ENCODE results near the gene CDHR5.

The CDHR5 gene

GRCh38 chr11:615504-616319, 9.0 kb downstream of the CDHR5 start, which contains the start of gene IRF7:
IRF7 (minus strand) TSS chr11:615950; CDS start chr11:615364, 586 bp downstream.
- Histone ChIP-seq H3K36me3 (peaks cover 29 to 47% (median 30%) of the 10 kb centered on the region in 3 donors), H3K27me3 (no peaks in the 10 kb centered on the region), H3K27ac (peak within 1 kb of the TSS; percentile 86 to 90), H3K9me3 (no peaks in the 10 kb centered on the region), H3K4me3 (peak within 1 kb of the TSS; percentile 77 to 89), H3K4me1 (peaks cover 0 to 28% (median 19%) of the 10 kb centered on the region in 4 donors)
- peak; percentile 98 for DNase-seq
- no peak for TF ChIP-seq CTCF (IDR thresholded peaks at IDR 0.05)
- intact Hi-C loops (cut with DNase I; ENCODE audit: low total_unique reads): no loop called here

DNA sequence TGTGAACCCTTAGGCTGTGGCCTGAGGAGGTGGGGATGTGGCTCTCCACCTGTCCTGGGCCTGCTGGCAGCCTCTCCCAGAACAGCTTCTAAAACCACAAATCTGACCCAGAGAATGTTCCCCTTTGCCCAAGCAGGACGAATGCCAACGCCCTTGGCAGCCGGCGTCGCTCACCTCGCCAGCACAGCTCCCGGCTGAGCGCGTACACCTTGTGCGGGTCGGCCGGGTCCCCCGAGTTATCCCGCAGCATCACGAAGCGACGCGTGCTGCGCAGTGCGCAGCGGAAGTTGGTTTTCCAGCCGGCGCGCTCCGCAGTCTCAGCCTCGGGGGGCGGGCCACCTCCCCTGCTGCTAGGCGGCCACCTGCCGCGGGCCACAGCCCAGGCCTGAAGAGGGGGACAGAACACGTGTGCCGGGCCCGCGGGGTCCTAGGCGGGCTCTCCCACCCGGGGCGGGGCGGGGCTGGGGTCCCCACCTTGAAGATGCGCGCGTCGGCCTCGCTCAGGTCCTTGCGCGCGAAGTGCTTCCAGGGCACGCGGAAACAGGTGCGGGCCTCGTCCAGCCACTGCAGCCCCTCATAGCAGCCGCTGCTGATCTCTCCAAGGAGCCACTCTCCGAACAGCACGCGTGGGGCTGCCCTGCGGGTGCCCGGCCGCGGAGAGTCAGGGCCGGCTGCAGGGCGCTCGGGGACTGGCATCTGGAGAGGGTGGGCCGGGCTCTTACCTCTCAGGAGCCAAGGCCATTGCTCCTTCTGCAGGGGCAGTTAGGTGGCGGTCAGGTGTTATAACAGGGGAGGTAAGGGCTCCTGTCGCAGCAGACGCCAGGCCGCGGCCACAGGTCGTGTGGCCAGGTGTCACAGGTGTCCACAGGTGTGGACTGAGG, 9.9 kb downstream of the CDHR5 start:
- H3K4me1 ChIP-seq: peaks cover 0 to 28% (median 19%) of the 10 kb centered on the region in 4 donors
- no peak for TF ChIP-seq CTCF (IDR thresholded peaks at IDR 0.05)
- peak overlapping the region; percentile 86 to 90 for H3K27ac ChIP-seq
- no peaks in the 10 kb centered on the region for H3K27me3 ChIP-seq
- peak in 1 of 2 donors; percentile 68 for DNase-seq
- H3K9me3 ChIP-seq: no peaks in the 10 kb centered on the region
- intact Hi-C loops (cut with DNase I; ENCODE audit: low total_unique reads): loop anchor here (5.0 kb wide), 1 partner anchor 38 kb away; the partner anchor contains the start of gene PHRF1
- peak overlapping the region; percentile 77 to 89 for H3K4me3 ChIP-seq
- H3K36me3 ChIP-seq: peaks cover 36 to 56% (median 39%) of the 10 kb centered on the region in 3 donors

GRCh38 chr11:614021-614622, 10.6 kb downstream of the CDHR5 start:
- Histone ChIP-seq H3K9me3 (no peaks in the 10 kb centered on the region), H3K4me1 (peaks cover 0 to 28% (median 19%) of the 10 kb centered on the region in 4 donors), H3K36me3 (peaks cover 43 to 63% (median 46%) of the 10 kb centered on the region in 3 donors), H3K27ac (peak overlapping the region; percentile 86 to 90), H3K4me3 (peak overlapping the region in 1 of 2 donors; percentile 89), H3K27me3 (no peaks in the 10 kb centered on the region)
- no peak for TF ChIP-seq CTCF (IDR thresholded peaks at IDR 0.05)
- DNase-seq: peak in 1 of 2 donors; percentile 61
- intact Hi-C loops (cut with DNase I; ENCODE audit: low total_unique reads): loop anchor here (5.0 kb wide), 1 partner anchor 37 kb away; the partner anchor contains the start of gene PHRF1

GRCh38 chr11:613369-613968, 11.3 kb downstream of the CDHR5 start:
- no peak for TF ChIP-seq CTCF (IDR thresholded peaks at IDR 0.05)
- Histone ChIP-seq H3K36me3 (peaks cover 50 to 66% (median 53%) of the 10 kb centered on the region in 3 donors), H3K4me1 (peaks cover 0 to 28% (median 19%) of the 10 kb centered on the region in 4 donors), H3K27ac (peak overlapping the region; percentile 86 to 90), H3K9me3 (no peaks in the 10 kb centered on the region), H3K27me3 (no peaks in the 10 kb centered on the region), H3K4me3 (no peak overlapping the region)
- peak; percentile 72 to 83 for DNase-seq
- intact Hi-C loops (cut with DNase I; ENCODE audit: low total_unique reads): loop anchor here (5.0 kb wide), 1 partner anchor 36 kb away; the partner anchor contains the start of gene PHRF1

DNA sequence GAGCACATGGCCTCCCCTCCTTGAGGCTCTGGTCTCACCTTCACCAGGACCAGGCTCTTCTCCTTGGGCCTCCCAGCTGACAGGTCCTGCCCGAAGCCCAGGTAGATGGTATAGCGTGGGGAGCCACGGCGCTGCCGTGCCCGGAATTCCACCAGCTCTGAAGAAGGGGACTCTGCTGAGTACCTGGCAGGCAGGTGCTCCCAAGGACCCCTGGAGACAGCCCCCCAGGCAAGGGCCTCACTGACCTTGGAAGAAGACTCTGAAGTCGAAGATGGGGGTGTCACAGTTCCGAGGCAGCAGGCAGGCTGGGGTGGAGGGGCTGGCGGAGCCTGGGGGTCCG, 11.8 kb downstream of the CDHR5 start:
- TF ChIP-seq CTCF (IDR thresholded peaks at IDR 0.05): no peak
- Histone ChIP-seq H3K9me3 (no peaks in the 10 kb centered on the region), H3K27ac (no peak overlapping the region), H3K4me3 (no peak overlapping the region), H3K4me1 (peaks cover 0 to 28% (median 19%) of the 10 kb centered on the region in 4 donors), H3K27me3 (no peaks in the 10 kb centered on the region), H3K36me3 (peaks cover 52 to 66% (median 58%) of the 10 kb centered on the region in 3 donors)
- no peak for DNase-seq
- intact Hi-C loops (cut with DNase I; ENCODE audit: low total_unique reads): loop anchor here (5.0 kb wide), 1 partner anchor 36 kb away; the partner anchor contains the start of gene PHRF1

All from tibial artery (tissue), 4 donors.